Thymus (tissue), 11 donors: ENCODE data around the gene FOXN4. TPM values are rescaled to one million over a fixed set of nuclear protein-coding genes. Genes with fewer than 3 reads are reported as not detected.

Experiments
- DNase-seq, 9 donors: peaks; one replicate each; pipeline ENCODE4 v3.0.0-alpha.2; 2013; ENCODE audit warnings: low spot score in 9 of 9, low read depth in 6 of 9, missing footprints in 1 of 9
- H3K27ac ChIP-seq, 2 donors: one replicate each; pipeline ENCODE4 v1.5.1; 2013; ENCODE audit warnings: control low read depth in 1 of 2, low read depth in 1 of 2, low read length in 1 of 2, mild to moderate bottlenecking in 1 of 2, moderate library complexity in 1 of 2
- H3K27me3 ChIP-seq, 2 donors: one replicate each; pipeline ENCODE4 v1.5.1; 2013; ENCODE audit warnings: low read length in 1 of 2; ENCODE audit not compliant: control insufficient read depth in 2 of 2, insufficient read depth in 1 of 2
- H3K36me3 ChIP-seq, 2 donors: one replicate each; pipeline ENCODE4 v1.5.1; 2013; ENCODE audit warnings: low read length in 1 of 2, mild to moderate bottlenecking in 1 of 2, moderate library complexity in 1 of 2; ENCODE audit not compliant: control insufficient read depth in 2 of 2, insufficient read depth in 2 of 2
- H3K4me1 ChIP-seq, 2 donors: one replicate each; pipeline ENCODE4 v1.5.1; 2013; ENCODE audit warnings: low read length in 2 of 2; ENCODE audit not compliant: control insufficient read depth in 2 of 2, insufficient read depth in 2 of 2
- H3K4me3 ChIP-seq, 2 donors: one replicate each; pipeline ENCODE4 v1.5.1; 2013; ENCODE audit warnings: low read length in 2 of 2, control low read depth in 1 of 2, mild to moderate bottlenecking in 1 of 2
- H3K9me3 ChIP-seq, 2 donors: one replicate each; pipeline ENCODE4 v1.5.1; 2013; ENCODE audit warnings: low read length in 1 of 2, mild to moderate bottlenecking in 1 of 2; ENCODE audit not compliant: control insufficient read depth in 2 of 2, insufficient read depth in 1 of 2
- WGBS: extraction: QIAGEN DNeasy Blood & Tissue Kit; methylation state at CpG from one replicate; pipeline ENCODE4 v1.1.7; 2013; 5-methylcytosine and 5-hydroxymethylcytosine counted together
- polyA plus RNA-seq: library from polyadenylated mRNA; stranded (reverse); fragments of 200-250 nt; gene quantifications from one replicate; pipeline ENCODE4 v1.2.3, GENCODE V29; 2013
- total RNA-seq: library from RNA; stranded (reverse); fragments of 120-200 nt; gene quantifications from one replicate; pipeline ENCODE4 v1.2.4, GENCODE V29; 2013
- donor health status: healthy.

FOXN4 gene
- total and polyA plus RNA-seq, 2 donors = 0.14 TPM; not detected in 1

DNA sequence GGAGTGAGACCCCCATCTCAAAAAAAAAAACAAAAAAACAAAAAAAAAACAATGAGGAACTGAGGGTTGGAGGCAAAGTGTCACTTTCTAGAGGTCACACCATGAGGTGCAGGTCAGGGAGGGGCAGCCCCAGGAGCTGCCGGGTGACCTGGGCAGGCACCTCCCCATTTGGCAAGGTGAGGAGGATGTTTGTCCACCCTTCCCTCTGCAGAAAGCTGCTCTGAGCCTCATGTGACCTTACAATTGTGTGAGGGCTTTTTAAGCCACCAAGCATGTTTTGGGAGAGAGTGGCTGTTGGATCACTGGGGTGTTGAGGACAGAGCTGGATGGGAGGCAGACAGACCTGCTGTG lies 49.6 kb downstream of the FOXN4 start:
- H3K36me3 ChIP-seq = peaks cover 0 to 6% of the 10 kb centered on the region in 2 donors
- no peak for DNase-seq
- no peak overlapping the region for H3K4me3 ChIP-seq
- 100% methylated on average over 1 of the region's 1 CpG for WGBS
- no peaks in the 10 kb centered on the region for H3K4me1 ChIP-seq
- H3K9me3 ChIP-seq = peaks cover 0 to 4% of the 10 kb centered on the region in 2 donors
- H3K27me3 ChIP-seq = no peaks in the 10 kb centered on the region
- no peak overlapping the region for H3K27ac ChIP-seq

DNA sequence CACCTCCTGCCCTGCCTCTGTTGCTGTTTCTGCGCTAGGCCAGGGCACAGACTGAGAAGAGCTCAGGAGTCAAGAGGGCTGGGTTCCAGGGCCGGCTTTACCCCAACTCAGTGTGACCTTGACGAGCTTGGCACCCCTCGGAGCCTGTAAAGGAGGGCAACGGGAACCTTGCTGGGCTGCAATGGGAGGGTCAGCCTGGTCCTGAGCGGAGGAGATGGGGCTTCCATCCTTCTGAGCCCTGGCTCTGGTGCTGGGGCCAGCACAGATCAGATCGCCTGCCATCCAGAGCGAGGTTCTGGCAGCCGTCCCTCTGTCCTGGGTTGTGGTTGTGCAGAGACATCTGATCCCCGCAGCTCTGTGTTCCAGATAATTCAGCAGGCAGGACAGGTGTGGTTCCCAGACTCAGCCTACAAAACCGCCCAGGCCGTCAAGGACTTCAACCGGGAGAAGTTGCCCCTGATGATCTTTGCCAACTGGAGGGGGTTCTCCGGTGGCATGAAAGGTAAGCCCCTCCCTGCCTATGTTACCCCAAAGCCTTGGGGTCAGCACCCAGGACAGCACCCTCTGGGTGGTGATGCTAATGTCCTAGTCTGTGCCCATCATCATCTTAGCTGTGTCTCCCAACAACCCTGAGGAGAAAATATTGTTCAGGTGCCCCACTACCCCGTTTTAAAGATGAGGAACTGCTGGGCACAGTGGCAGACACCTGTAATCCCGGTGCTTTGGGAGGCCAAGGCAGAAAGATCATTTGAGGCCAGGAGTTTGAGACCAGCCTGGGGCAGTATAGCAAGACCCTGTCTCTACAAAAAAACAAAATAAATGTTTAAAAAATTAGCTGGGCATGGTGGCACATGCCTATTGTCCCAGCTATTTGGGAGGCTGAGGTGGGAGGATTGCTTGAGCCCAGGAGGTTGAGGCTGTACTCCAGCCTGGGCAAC lies 50.2 kb downstream of the FOXN4 start:
- Histone ChIP-seq H3K9me3 (peaks cover 0 to 7% of the 10 kb centered on the region in 2 donors), H3K4me3 (no peak overlapping the region), H3K4me1 (no peaks in the 10 kb centered on the region), H3K27ac (no peak overlapping the region), H3K36me3 (peaks cover 0 to 6% of the 10 kb centered on the region in 2 donors), H3K27me3 (no peaks in the 10 kb centered on the region)
- 92% methylated on average over 16 of the region's 16 CpGs for WGBS
- DNase-seq = no peak

DNA sequence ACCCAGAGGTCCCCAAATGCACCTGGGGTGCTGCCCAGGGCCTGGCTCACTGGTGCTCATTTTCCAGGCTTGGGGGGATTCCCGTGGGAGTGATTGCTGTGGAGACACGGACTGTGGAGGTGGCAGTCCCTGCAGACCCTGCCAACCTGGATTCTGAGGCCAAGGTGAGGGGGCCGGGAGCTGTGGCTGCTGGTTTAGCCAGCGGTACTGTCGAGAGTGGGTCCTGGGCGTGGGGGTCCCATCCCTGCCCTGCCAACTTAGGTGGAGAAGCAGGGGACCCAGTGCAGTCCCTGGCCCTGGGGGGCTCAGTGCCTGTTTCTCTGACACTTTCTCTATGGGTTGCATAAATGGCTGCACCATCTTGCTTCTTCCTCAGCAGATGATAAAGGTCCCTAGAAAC lies 50.9 kb downstream of the FOXN4 start:
- peaks cover 0 to 6% of the 10 kb centered on the region in 2 donors for H3K36me3 ChIP-seq
- WGBS = 89% methylated on average over 6 of the region's 6 CpGs

DNA sequence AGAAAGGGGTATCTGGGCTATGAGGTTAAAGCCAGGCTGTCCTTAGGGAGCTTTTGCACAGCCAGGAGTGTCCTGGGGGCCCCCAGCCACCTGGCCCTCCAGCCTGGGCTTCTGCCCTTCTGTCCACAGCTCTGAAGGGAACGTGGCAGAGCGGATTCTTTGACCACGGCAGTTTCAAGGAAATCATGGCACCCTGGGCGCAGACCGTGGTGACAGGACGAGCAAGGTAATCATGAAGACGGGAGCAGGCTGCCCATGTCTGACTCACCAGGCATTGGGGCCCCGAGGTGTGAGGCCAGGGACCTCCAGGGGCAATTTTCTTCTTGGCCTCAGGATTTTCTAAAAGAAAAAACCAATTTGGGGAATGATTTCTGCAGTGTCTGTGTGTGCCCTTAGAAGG lies 53.1 kb downstream of the FOXN4 start:
- 97% methylated on average over 8 of the region's 8 CpGs for WGBS
- no peak overlapping the region for H3K4me3 ChIP-seq
- H3K27ac ChIP-seq = no peak overlapping the region
- H3K4me1 ChIP-seq = no peaks in the 10 kb centered on the region
- no peak for DNase-seq
- peaks cover 0 to 7% of the 10 kb centered on the region in 2 donors for H3K9me3 ChIP-seq
- no peaks in the 10 kb centered on the region for H3K27me3 ChIP-seq
- H3K36me3 ChIP-seq = peaks cover 0 to 3% of the 10 kb centered on the region in 2 donors

More for the DNA sequence above, 50.9 kb downstream of the FOXN4 start:
- DNase-seq = no peak
- Histone ChIP-seq H3K4me3 (no peak overlapping the region), H3K9me3 (peaks cover 0 to 10% of the 10 kb centered on the region in 2 donors), H3K27me3 (no peaks in the 10 kb centered on the region), H3K27ac (no peak overlapping the region), H3K4me1 (no peaks in the 10 kb centered on the region)

DNA sequence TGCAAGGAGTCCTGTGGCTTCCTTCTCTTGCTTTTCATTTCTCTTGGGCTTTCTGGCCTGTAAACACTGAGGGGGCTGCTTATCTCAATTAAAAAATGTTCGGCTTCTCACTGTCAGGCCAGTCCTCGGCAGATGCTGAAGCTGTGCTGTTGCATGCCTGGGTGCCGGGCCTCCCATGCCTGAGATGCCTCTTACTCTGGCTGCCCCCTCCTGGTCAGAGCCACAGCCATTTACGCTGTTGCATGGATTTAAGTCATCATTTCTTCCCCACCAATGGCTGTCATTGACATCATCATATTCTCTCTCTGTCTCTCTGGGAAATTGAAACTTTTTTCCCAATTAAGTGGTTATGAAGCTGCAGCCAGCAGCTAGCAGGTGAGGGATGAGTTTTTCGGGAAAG lies 53.7 kb downstream of the FOXN4 start:
- 98% methylated on average over 5 of the region's 5 CpGs for WGBS
- Histone ChIP-seq H3K4me3 (no peak overlapping the region), H3K27ac (no peak overlapping the region), H3K4me1 (no peaks in the 10 kb centered on the region), H3K27me3 (no peaks in the 10 kb centered on the region), H3K9me3 (peaks cover 0 to 7% of the 10 kb centered on the region in 2 donors), H3K36me3 (peaks cover 0 to 3% of the 10 kb centered on the region in 2 donors)
- DNase-seq = no peak

DNA sequence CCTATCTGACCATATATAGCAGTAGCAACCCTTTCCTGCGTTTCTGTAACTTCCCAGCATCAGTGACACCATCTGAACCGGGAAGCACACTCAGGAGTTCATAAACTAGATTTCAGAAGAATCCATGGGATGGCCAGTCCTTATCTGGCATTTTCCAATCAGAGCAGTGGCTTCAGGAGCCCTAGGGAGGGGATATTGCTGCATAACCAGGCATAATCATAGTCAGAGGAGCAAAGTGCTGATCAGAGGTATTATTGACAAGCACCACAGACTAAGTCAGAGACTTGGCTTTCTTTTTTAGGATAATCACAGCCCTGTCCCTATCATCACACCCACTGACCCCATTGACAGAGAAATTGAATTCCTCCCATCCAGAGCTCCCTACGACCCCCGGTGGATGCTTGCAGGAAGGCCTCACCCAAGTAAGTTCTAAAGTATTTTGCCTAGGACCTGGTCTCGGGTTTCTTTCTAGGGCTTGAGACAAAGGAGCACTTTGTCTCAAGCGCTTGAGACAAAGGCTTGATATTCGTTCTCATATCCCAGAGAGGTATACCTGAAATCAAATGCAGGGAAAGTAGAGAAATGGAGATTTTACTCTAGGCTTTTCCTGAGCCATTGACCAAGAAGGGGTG lies 55.1 kb downstream of the FOXN4 start:
- Histone ChIP-seq H3K27ac (no peak overlapping the region), H3K4me3 (no peak overlapping the region), H3K9me3 (peaks cover 0 to 7% of the 10 kb centered on the region in 2 donors), H3K27me3 (no peaks in the 10 kb centered on the region), H3K4me1 (no peaks in the 10 kb centered on the region), H3K36me3 (peaks cover 0 to 3% of the 10 kb centered on the region in 2 donors)
- WGBS = 96% methylated on average over 7 of the region's 7 CpGs
- DNase-seq = no peak

DNA sequence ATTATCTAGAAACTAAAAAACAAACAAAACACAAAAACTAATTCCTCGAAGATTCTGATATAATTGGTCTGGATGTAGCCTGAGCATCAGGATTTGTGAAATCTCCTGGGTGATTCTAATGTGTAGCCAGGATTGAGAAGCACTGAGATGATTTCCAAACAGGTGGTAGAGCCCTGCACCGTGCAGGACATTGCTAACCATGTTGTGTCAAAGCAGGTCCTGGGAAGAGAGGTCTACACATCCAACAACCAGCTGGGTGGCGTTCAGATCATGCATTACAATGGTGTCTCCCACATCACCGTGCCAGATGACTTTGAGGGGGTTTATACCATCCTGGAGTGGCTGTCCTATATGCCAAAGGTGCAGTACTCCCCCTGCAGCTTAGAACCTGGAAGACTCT lies 56.3 kb downstream of the FOXN4 start:
- WGBS = 95% methylated on average over 4 of the region's 4 CpGs
- Histone ChIP-seq H3K27ac (no peak overlapping the region), H3K4me1 (no peaks in the 10 kb centered on the region), H3K36me3 (peaks cover 0 to 3% of the 10 kb centered on the region in 2 donors), H3K27me3 (no peaks in the 10 kb centered on the region), H3K9me3 (peaks cover 0 to 7% of the 10 kb centered on the region in 2 donors), H3K4me3 (no peak overlapping the region)
- DNase-seq = no peak

DNA sequence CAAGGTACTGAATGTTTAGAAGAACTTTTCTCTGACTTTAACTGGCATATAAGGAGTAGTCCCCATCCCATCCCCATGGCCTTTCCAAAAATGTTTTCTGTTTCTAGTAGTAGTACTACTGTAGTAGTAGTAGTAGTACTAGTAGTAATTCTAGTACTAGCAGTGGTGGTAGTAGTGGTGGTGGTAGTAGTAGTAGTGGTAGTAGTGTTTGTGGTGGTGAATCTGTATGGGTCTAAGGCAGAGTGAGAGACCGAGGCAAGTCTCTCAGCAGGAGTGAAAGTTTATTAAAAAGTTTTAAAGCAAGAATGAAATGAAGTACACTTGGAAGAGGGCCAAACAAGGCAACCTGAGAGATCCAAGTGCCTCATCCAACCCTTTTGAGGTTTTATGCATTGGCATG lies 58.6 kb downstream of the FOXN4 start:
- Histone ChIP-seq H3K36me3 (peaks cover 0 to 5% of the 10 kb centered on the region in 2 donors), H3K27ac (no peak overlapping the region), H3K4me1 (no peaks in the 10 kb centered on the region), H3K9me3 (peaks cover 0 to 7% of the 10 kb centered on the region in 2 donors), H3K27me3 (no peaks in the 10 kb centered on the region), H3K4me3 (no peak overlapping the region)
- WGBS = 82% methylated on average over 1 of the region's 1 CpG
- peak in 1 of 9 donors; percentile 8 for DNase-seq
